ENCODE results near the gene SCAF8.

Gene SCAF8

DNA sequence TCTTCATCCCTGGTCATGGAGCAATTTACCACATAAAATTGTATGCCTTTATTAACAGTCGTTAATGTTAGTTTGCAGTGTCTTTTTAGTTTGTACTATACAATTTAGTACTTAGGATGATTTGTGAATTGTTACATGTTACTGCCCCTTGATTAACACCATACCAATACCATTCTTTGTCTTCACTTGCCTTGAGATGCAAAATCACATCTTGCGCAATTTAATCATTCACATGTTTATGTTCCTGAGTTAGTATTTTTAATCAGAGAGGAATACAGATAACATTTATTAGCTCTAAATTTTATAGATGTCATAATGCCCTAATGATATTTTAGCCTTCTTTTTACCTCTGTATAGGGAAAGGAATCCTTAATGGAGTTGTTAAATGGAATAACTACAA, 114.1 kb downstream of the SCAF8 start:
- TF ChIP-seq, protein P1, sequence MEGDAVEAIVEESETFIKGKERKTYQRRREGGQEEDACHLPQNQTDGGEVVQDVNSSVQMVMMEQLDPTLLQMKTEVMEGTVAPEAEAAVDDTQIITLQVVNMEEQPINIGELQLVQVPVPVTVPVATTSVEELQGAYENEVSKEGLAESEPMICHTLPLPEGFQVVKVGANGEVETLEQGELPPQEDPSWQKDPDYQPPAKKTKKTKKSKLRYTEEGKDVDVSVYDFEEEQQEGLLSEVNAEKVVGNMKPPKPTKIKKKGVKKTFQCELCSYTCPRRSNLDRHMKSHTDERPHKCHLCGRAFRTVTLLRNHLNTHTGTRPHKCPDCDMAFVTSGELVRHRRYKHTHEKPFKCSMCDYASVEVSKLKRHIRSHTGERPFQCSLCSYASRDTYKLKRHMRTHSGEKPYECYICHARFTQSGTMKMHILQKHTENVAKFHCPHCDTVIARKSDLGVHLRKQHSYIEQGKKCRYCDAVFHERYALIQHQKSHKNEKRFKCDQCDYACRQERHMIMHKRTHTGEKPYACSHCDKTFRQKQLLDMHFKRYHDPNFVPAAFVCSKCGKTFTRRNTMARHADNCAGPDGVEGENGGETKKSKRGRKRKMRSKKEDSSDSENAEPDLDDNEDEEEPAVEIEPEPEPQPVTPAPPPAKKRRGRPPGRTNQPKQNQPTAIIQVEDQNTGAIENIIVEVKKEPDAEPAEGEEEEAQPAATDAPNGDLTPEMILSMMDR (conservative IDR thresholded peaks at IDR 0.05; ENCODE audit: low read depth, low read length), result no peak
- no peak for DNase-seq (ENCODE audit: low read depth)
- H3K4me3 ChIP-seq (ENCODE audit: low read depth, low read length), result no peak overlapping the region

GRCh38 chr6:154848580-154848979, 115.4 kb downstream of the SCAF8 start:
- TF ChIP-seq, protein P1 (conservative IDR thresholded peaks at IDR 0.05; ENCODE audit: low read depth, low read length), result no peak
- DNase-seq (ENCODE audit: low read depth), result peak; percentile 55
- H3K4me3 ChIP-seq (ENCODE audit: low read depth, low read length), result no peak overlapping the region

DNA sequence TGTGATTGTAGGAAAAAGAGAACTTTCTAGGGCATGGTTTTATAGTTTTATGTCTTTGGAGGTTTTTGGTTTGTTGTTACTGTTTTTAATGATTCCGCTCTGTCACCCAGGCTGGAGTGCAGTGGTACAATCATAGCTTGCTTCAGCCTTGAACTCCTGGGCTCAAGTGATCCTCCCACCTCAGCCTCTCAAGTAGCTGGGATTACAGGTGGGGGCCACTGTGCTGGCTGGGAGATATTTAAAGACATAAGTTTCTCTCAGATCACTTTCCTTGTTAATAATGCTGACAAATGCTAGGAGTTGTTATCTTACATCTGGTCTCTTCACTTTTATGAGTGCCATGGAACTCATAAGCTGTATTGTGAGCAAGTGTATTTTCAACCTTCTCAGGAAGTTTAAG, 116.3 kb downstream of the SCAF8 start:
- DNase-seq (ENCODE audit: low read depth), result no peak
- H3K4me3 ChIP-seq (ENCODE audit: low read depth, low read length), result no peak overlapping the region
- TF ChIP-seq, protein P1 (conservative IDR thresholded peaks at IDR 0.05; ENCODE audit: low read depth, low read length), result no peak

GRCh38 chr6:154852687-154853086, 119.5 kb downstream of the SCAF8 start:
- H3K4me3 ChIP-seq (ENCODE audit: low read depth, low read length), result no peak overlapping the region
- peak; percentile 74 for DNase-seq (ENCODE audit: low read depth)
- TF ChIP-seq, protein P1 (conservative IDR thresholded peaks at IDR 0.05; ENCODE audit: low read depth, low read length), result no peak

- DNase-seq (ENCODE audit: low read depth), result no peak
- TF ChIP-seq, protein P1 (conservative IDR thresholded peaks at IDR 0.05; ENCODE audit: low read depth, low read length), result no peak
- no peak overlapping the region for H3K4me3 ChIP-seq (ENCODE audit: low read depth, low read length)
These were observed 124.3 kb downstream of the SCAF8 start for GRCh38 chr6:154857529-154857928.

DNA sequence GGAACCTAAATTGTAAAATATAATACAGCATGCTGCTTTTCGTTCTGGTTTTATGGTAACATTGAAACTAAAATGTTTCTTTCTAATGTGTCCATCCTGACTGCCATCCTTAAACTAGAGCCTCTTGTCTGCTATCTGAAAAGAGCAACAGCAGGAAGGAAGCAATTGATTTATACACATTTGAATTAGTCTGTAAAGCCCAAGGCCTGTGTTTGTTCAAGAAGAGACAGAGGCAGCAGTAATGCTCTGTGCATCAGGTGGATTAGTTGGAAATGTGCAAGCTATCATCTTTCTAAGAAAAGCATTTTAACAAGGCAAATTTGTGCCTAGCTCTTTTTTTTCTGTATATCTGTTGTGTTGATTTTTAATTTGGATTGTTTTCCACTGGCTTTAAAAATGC, 128.6 kb downstream of the SCAF8 start:
- TF ChIP-seq, protein P1 (conservative IDR thresholded peaks at IDR 0.05; ENCODE audit: low read depth, low read length), result no peak
- DNase-seq (ENCODE audit: low read depth), result no peak
- H3K4me3 ChIP-seq (ENCODE audit: low read depth, low read length), result no peak overlapping the region

GRCh38 chr6:154862536-154862935, 129.3 kb downstream of the SCAF8 start:
- TF ChIP-seq, protein P1 (conservative IDR thresholded peaks at IDR 0.05; ENCODE audit: low read depth, low read length), result no peak
- no peak for DNase-seq (ENCODE audit: low read depth)
- H3K4me3 ChIP-seq (ENCODE audit: low read depth, low read length), result no peak overlapping the region
